ENCODE measurements around the gene CA5A. TPM values are rescaled to one million over a fixed set of nuclear protein-coding genes. Genes with fewer than 3 reads are reported as not detected.
A peak's percentile ranks its signal among the peaks of the same experiment; 100 is the strongest.

CA5A gene
- total RNA-seq, 1 experiment from 2014 or later: not detected

GRCh38 chr16:87954826-87955225, 18.5 kb upstream of the CA5A start:
- H3K27me3 ChIP-seq: no peaks in the 10 kb centered on the region

GRCh38 chr16:87954361-87954760, 18.0 kb upstream of the CA5A start:
- no peak overlapping the region for H3K4me3 ChIP-seq
- H3K9me3 ChIP-seq: no peaks in the 10 kb centered on the region
- no peaks in the 10 kb centered on the region for H3K27me3 ChIP-seq
- DNase-seq: no peak
- peaks cover 12% of the 10 kb centered on the region for H3K36me3 ChIP-seq

More at GRCh38 chr16:87954826-87955225, 18.5 kb upstream of the CA5A start:
- no peak for DNase-seq
- Histone ChIP-seq H3K4me3 (no peak overlapping the region), H3K36me3 (peaks cover 12% of the 10 kb centered on the region), H3K9me3 (no peaks in the 10 kb centered on the region)

DNA sequence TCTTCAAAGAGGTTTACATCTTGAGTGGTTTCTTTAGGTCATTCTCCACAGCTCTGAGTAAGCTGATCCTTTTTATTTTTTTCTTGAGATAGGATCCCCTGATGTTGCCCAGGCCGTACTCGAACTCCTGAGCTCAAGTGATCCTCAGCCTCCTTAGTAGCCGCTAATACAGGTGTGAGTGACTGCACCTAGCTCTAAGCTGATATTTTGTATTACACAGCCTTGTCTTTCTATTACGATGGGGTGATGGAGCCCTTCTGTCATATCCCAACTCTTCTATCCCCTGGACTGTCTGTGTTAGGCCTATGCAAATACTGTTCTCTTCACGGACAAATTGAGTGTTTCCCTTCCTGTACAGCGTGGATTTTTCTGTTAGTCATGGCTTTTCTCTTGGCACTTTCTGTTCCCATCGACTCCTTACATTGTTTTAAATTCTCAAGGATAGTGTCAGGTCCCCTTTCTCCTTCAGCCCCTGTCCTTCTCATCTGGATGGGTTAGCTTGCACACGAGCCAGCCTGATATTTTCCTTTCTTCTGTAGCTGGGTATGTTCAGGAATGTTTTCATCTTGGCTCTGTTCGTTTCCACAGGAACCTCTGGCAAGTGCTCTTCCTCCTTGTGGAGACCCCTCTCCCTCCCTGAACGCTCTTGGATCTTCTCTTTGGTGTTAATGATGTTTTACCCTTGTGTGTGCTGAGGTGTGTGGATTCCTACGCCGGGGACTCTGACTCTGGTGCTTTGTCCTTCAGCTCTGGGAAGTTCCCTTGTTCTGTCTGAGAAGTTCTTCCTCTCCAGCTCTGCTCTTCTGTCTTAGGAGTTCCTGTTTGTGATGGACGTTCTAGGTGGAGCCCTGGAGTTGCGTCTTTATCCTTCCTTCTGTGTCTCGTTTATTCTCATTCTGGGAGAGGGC, 17.2 kb upstream of the CA5A start:
- DNase-seq: no peak
- Histone ChIP-seq H3K36me3 (peaks cover 12% of the 10 kb centered on the region), H3K9me3 (no peaks in the 10 kb centered on the region), H3K4me3 (no peak overlapping the region), H3K27me3 (no peaks in the 10 kb centered on the region)

DNA sequence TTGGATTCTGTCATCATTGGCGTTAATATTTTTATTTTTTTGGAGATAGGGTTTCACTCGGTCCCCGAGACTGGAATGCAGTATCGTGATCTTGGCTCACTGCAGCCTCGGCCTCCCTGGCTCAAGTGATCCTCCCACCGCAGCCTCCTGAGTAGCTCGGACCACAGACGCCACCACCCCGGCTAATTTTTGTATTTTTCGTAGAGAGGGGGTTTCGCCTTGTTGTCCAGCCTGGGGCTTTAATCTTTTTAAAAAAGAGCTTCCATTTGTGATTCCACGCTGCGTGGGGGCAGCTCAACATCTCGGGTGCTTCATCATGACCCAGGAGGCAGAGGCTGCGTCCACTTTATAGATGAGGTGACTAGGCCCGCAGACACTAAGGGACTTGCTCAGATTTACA, 16.4 kb upstream of the CA5A start:
- no peaks in the 10 kb centered on the region for H3K27me3 ChIP-seq
- H3K4me3 ChIP-seq: peak overlapping the region; percentile 77
- H3K9me3 ChIP-seq: no peaks in the 10 kb centered on the region
- peaks cover 12% of the 10 kb centered on the region for H3K36me3 ChIP-seq
- no peak for DNase-seq

DNA sequence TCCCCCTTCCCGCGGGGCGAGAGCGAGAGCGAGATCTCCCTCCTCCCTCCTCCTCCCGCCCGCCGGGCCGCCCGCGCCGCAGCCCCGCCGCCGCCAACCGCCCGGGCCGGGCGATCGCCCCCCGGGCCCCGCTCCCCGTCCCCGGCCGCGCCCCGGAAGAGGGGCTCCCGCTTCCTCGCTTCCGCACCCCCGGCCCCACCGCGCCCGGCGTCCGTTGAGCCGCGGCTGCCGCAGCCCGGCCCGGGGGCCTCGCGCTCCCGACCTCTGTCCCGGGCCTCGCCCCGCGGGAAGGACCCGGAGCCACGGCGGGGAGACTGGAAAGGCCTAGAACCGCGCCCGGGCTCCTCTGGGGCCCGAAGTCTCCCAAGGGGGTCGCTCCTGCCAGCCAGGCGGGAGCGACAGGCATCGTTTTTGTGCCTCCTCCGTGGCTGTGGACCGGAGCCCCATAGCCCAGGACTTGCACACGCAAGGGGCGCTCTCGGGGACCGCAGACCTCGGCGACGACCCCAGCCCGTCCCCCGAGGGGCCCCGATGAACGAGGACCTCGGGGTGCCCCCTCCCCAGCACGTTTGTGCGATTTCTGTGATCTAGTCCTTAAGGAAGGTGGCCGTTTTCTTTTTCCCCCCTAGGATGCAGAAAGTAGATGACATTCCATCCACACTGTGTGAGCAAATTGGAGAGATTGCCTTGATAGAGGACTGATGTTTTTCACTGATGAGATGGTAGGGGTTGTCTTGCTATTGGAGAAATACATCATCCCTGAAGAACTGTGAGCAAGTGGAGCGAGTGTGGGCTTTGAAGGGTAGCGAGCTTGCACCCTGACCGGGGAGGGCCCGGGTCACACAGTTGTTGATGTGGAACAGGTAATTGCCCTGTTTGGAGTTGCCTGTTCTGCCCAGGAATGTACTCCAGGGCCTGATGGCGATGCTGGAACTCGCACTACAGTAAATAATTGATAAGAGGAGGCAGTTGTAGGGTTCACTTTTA, 15.5 kb upstream of the CA5A start:
- H3K36me3 ChIP-seq: peaks cover 12% of the 10 kb centered on the region
- peak overlapping the region; percentile 77 for H3K4me3 ChIP-seq
- DNase-seq: no peak
- no peaks in the 10 kb centered on the region for H3K27me3 ChIP-seq
- no peaks in the 10 kb centered on the region for H3K9me3 ChIP-seq

DNA sequence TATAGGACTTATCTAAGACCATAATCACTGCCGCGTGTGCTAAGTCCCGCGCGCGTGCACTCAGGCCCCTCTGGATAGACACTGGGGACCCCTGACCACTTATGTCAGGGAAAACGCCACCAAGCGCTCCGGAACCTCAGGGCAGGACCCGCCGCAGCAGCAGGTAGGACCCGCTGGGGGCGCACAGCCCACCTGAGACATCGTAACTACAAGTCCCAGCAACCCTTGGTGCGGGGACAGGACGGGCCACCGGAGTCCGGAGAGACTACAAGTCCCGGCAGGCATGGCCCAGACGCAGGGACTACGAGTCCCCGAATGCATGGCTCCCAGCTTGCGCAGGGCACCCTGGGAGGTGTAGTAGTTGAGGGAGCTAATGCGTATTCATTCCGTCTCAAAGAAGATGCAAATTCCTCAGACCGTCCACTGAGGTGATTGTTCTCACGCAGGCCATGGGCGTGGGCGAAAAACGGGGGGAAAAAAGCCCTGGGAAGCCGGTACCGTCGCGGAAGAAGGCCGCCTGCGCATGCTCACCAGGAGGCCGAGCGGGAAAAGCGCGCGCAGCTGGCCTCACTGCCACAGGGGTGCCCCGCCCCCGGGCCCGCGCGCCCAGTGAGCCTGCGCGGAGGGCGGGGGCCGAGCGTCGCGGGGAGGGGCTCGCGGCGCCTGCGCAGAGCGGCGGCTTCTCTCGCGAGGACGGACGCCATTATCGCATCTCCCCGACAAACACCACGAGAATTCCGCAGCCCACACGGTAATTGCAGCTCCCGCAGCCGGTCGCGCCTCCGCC, 14.6 kb upstream of the CA5A start, which contains the start of gene BANP:
BANP (plus strand) TSS at position 670 of the 787 bp plus-strand sequence. CDS start 23,682 bp downstream, outside the sequence.
- H3K36me3 ChIP-seq: peaks cover 12% of the 10 kb centered on the region
- peak within 1 kb of the TSS; percentile 77 for H3K4me3 ChIP-seq
- peak; percentile 95 for DNase-seq
- H3K27me3 ChIP-seq: no peaks in the 10 kb centered on the region
- no peaks in the 10 kb centered on the region for H3K9me3 ChIP-seq

DNA sequence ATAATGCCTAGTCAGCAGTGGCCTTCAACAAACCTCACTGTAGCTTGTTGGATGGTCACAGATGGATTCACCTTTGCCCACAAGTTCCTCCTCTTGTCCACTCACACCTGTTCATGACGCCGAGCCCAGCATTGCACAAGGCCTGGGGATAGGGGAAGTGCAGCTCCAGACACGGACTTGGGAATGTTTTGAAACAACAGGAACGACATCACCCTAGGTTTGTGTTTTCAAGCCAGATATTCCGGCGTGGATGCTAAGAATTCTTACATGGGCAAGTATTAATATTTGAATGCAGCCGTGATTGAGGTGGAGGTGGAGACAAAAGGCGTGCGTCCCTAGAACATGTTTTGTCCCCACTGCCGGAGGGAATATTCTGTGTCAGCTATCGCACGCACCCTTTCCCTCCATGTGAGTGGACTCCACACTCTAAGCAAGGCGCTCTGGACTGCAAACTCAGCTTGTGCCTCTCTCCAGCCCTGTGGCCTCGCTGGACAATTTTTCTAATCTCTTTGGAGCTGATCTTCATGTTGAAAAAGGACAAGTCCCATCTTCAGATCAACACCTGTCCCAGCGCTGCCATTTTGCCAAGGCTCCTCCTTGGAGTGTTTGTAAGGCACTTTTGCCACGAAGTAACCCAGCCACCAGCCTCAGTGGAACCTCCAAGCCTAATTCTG, 12.9 kb upstream of the CA5A start:
- no peak for DNase-seq
- H3K9me3 ChIP-seq: no peaks in the 10 kb centered on the region
- no peak overlapping the region for H3K4me3 ChIP-seq
- peaks cover 12% of the 10 kb centered on the region for H3K36me3 ChIP-seq
- H3K27me3 ChIP-seq: no peaks in the 10 kb centered on the region

GRCh38 chr16:87948735-87949070, 12.4 kb upstream of the CA5A start:
- H3K4me3 ChIP-seq: no peak overlapping the region
- H3K27me3 ChIP-seq: no peaks in the 10 kb centered on the region
- H3K9me3 ChIP-seq: no peaks in the 10 kb centered on the region
- peaks cover 7% of the 10 kb centered on the region for H3K36me3 ChIP-seq
- DNase-seq: no peak

DNA sequence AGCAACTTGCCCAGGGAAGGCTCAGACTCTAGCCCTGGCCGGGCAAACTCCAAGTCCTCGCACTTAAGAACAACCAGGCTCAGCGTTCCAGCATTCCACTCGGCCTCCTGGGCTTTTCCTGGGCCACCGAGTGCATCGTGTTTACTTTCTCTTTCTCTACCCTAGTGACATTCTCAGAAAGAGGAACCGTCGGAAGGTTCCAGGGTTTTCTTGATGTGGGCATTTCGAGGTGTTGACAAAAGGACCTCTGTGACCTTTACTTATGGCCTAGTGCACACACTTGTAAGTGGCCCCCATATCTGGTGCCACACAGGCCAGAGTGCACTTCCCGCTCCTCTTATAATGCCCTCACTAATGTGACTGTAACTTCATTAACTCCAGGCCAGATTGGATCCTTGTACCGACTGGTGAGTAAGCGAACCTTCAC, 11.8 kb upstream of the CA5A start:
- Histone ChIP-seq H3K27me3 (no peaks in the 10 kb centered on the region), H3K9me3 (no peaks in the 10 kb centered on the region), H3K4me3 (no peak overlapping the region), H3K36me3 (peaks cover 3% of the 10 kb centered on the region)
- DNase-seq: no peak

GRCh38 chr16:87947356-87948118, 11.2 kb upstream of the CA5A start:
- Histone ChIP-seq H3K9me3 (no peaks in the 10 kb centered on the region), H3K4me3 (no peak overlapping the region), H3K27me3 (no peaks in the 10 kb centered on the region), H3K36me3 (no peaks in the 10 kb centered on the region; the same call in 1 of the 2 replicates)
- no peak for DNase-seq

DNA sequence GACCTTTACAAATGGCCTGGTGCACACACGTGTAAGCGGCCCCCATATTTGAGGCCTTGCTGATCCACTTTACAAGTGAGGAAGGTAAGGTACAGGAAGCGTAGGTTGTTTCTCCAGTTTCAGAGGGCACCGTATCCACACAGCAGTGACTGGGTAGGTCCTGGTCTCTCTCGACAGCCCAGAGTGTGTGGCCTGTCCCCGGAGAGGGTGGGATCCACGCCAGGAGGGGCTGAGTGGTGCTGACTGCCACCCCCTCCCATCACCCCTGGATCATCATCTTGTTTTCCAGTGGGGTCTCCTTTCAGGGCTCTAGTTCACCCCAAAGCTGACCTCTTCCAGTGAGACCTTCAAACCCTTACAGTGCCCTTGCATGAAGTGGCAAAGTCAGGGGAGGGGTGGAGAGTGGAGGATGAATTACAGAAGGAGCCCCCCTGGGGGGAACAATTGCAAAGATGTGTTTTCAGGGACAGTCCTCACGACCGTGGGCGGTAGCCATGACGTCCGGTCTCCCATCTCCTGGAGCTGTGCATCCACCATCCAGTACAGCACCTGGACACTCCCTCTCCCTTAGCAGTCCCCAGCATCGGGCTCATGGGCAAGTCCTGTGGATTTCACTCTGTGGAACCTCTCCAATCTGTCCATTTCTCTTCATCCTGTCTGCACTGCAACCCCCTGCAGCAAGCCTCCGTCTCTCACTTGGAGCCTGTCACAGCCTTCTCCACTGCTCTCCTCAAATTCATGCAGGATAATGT, 10.4 kb upstream of the CA5A start:
- Histone ChIP-seq H3K36me3 (no peaks in the 10 kb centered on the region), H3K9me3 (no peaks in the 10 kb centered on the region), H3K27me3 (no peaks in the 10 kb centered on the region), H3K4me3 (no peak overlapping the region)
- no peak for DNase-seq

GRCh38 chr16:87945351-87946042, 9.2 kb upstream of the CA5A start:
- H3K36me3 ChIP-seq: no peaks in the 10 kb centered on the region
- H3K27me3 ChIP-seq: no peaks in the 10 kb centered on the region
- DNase-seq: no peak
- no peak overlapping the region for H3K4me3 ChIP-seq
- no peaks in the 10 kb centered on the region for H3K9me3 ChIP-seq

DNA sequence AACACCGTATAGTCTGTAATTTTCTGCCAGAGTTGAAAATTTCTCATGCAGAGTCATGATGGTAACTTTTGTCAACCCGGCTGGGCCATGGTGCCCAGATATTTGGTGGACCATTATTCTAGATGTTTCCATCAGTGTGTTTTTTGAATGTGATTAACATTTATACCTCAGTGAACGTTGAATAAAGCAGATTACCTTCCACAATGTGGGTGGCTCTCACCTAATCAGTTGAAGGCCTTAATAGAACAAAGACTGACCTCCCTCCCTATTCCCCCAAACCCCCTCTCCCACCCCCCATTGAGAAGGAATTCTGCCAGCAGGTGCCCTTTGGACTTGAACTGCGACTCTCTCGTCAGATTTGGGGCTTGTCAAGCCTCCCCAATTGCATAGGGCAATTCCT, 6.4 kb upstream of the CA5A start:
- no peaks in the 10 kb centered on the region for H3K9me3 ChIP-seq
- H3K27me3 ChIP-seq: no peaks in the 10 kb centered on the region
- no peaks in the 10 kb centered on the region for H3K36me3 ChIP-seq
- no peak overlapping the region for H3K4me3 ChIP-seq
- DNase-seq: no peak
